Activated CD8-positive, alpha-beta memory T cell treated with anti-CD3 and anti-CD28 coated beads, Interleukin-2, amount 50 U/mL, for 24 hours (primary cell): ENCODE results near the gene GCSH.
"Not testable (repeated sequence)": the region's sequence is repeated elsewhere in the genome, so short reads cannot be mapped to it uniquely, and the experiment has no call there.

Experiments
- DNase-seq: peaks from one replicate; pipeline ENCODE4 v3.0.0-alpha.2; 2020; ENCODE audit errors: extremely low read depth

GCSH gene

GRCh38 chr16:81095953-81096714 is at the start of gene GCSH:
Gene GCSH, minus strand, starts transcription at chr16:81096395. Its CDS starts 117 bp downstream, at chr16:81096278.
- peak; percentile 95 for DNase-seq

DNA sequence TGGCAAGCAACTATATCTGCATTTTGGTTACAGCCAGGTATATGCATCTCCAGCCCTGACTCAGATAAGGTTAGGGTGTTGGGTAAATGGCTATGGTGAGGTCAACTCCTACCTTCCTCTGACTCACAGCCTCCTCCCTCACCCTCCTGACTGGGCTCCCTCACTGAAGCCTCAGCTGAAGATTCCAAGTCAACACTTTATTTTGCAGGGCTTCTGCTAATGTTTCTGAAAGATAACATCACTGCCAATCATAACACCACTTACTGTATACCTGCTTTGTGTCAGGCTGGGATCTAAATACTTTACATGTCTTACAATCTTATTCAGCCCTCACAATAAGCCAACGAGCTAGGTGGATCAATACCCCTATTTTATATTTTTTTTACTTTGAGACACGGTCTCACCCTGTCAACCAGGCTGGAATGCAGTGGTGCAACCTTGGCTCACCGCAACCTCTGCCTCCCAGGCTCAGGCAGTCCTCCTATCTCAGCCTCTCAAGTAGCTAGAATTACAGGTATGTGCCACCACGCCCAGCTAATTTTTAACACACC is 47.8 kb upstream of the GCSH start:
- DNase-seq = no peak

DNA sequence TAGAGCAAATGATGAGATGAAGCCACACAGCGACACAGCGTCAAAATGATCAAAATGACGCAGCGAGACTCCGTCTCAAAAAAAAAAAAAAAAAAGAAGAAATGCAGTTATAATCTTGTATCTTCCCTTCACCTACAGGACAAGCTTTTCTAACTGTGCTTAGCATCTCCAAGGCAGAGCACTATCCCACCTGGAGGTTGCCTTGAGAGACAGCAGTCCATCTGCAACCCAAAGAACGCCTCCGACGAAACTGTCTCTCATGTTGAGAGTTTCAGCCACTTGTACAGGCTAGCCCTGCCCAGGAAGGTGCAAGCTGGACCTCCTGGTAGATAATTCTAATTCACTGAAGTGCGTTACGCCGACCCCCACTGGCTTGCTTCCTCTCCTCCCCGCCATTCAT is 46.7 kb upstream of the GCSH start:
- DNase-seq = no peak

DNA sequence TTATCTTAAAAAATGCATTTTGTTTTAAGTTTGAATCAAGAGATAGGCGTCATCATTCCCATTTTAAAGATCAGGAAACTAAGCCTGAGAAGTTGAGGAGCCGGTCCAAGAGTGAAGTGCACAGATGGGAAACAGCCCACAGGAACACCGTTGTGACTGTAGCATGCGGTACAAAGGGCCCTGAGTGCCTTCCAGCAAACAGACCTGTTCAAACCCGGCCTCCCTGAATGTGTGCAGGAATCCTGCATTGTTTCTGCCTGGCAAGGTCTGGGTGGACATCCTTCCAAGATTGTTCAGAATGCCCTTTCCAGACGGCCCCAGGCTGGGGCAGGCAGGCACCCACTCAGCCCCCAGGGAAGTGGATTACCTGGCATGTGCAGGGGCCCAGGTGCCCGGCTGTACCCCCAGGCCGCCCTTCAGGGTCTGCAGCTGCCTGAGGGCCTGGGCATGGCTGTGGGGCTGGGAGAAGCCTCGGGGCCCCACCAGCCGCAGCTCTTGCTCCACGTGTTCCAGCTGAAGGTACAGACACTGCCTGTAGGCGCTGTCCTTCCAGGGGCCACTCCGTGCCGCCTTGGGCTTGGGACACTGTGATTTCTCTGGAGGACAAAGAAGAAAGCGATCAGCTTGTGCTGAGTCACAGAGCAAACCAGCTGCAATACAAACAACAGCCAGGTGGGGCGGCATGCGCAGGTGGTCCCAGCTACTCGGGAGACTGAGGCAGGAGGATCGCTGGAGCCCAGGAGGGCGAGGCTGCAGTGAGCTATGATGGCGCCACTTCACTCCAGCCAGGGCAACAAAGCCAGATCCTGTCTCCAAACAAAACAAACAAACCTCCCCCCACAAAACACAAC is 45.0 kb upstream of the GCSH start:
- DNase-seq = no peak

GRCh38 chr16:81138831-81139557 is 42.8 kb upstream of the GCSH start:
- no peak for DNase-seq

GRCh38 chr16:81137754-81138153 is 41.6 kb upstream of the GCSH start:
- no peak for DNase-seq

- DNase-seq = no peak
Measured at GRCh38 chr16:81136390-81137335, 40.5 kb upstream of the GCSH start.

DNA sequence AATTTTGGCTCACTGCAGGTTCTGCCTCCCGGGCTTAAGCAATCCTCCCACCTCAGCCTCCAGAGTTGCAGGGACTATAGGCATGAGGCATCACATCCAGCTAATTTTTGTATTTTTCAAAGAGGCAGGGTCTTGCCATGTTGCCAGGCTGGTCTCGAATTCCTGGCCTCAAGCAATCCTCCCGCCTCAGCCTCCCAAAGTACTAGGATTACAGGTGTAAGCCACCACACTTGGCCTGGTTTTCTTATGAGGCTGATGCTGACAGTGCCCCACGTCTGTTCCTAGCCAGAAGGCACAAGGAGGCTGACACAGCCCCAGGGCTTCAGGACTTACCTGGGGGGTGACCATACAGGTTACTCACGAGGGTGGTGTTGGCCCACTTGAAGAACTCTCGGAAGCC is 33.9 kb upstream of the GCSH start:
- no peak for DNase-seq

DNA sequence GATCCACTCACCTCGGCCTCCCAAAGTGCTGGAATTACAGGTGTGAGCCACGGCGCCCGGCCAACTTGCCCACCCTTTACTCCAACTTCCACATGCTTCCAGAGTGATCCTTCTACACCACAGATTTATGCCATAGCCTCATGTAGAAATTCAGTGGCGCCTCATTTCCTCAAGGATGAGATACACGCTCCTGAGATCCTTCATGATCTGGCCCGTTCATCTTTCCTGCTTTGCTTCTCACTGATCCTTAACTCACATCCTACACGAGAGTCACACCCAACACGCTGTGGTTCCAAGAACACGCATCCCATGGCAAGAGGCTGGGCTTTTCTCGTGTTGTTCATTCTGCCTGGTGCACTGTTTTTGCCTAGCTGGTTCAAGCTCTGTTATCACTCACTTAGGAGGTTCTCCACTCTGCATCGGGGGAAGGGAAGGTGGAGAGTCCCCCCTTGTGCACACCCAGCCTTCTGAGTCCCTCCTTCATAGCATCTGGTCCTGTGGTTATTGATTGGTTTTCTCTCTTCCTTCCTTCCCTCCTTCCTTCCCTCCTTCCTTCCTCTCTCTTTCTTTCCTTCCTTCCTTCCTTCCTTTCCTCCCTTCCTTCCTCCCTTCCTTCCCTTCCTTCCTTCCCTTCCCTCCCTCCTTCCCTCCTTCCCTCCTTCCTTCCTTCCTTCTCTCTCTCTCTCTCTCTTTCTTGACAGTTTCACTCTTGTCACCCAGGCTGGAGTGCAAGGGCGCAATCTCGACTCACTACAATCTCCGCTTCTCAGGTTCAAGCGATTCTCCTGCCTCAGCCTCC is 32.7 kb upstream of the GCSH start:
- DNase-seq = no peak

- DNase-seq = no peak
Measured at GRCh38 chr16:81127051-81127450, 30.9 kb upstream of the GCSH start.

- no peak for DNase-seq
Measured at GRCh38 chr16:81123092-81123852, 27.1 kb upstream of the GCSH start.

GRCh38 chr16:81121474-81121990 is 25.3 kb upstream of the GCSH start:
- no peak for DNase-seq

DNA sequence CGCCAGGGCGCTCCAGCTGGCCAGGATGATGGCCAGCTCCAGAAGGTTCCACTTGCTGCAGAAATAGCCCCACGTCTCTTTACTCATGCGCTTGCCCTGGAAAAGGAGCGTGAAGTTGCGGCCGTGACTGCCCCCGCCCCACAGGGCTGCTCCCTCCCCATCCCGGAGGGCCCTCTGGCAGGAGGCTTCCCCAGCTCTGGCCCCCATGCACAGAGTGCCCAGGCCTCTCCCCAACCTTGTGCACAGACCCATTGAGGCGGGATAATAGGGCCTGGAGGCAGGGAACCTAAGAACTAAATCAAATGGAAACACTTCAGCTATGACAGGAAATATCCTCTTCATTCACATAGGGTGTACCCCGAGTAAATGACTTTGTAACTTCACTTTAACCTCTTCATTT is 21.2 kb upstream of the GCSH start:
- no peak for DNase-seq

GRCh38 chr16:81116285-81116684 is 20.1 kb upstream of the GCSH start:
- DNase-seq = no peak

GRCh38 chr16:81112453-81112852 is 16.3 kb upstream of the GCSH start:
- DNase-seq = no peak

DNA sequence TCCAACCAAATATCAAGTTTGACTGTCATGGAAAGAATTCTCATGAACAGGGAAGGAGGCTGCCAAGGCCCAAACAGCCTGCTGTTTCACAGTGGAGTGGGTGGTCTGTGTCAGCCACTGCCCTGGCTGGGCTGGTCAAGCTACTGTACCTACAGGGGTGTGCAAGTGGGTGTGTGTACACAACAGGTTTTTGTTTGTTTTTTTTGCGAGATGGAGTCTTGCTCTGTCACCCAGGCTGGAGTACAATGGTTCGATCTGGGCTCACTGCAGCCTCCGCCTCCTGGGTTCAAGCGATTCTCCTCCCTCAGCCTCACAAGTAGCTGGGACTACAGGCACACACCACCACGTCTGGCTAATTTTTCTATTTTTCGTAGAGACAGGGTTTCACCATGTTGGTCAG is 13.1 kb upstream of the GCSH start:
- not testable (repeated sequence) for DNase-seq

- no peak for DNase-seq
Measured at GRCh38 chr16:81107511-81107910, 11.3 kb upstream of the GCSH start.

DNA sequence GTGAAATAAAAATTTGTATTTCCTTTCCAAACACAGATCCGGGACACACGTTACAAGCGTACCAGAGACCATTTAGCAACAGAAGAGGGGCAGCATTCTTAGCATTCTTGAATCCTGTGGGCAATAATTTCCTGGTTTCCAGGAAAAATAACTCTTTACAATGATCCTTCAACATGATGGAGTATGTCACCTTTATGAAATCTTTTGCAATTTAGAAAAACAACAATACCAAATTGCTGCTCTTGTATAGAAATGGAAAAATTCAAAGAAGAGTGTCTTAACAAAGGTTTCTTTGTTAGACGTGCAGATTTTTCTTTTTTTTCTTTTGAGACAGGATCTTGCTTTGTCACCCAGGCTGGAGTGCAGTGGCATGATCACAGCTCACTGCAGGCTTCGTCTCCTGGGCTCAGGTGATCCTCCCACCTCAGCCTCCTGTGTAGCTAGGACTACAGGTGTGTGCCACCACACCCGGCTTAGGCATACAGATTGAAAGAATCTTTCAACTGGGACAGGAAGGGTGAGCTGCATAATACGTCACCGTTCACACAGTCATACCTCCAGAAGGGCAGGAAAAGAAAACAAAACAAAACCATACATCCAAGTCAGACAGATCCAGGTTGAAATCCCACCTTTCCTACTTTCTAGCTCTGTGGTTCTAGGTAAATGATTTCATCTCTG is 10.8 kb upstream of the GCSH start:
- DNase-seq = no peak

- DNase-seq = no peak
Measured at GRCh38 chr16:81105946-81106345, 9.8 kb upstream of the GCSH start.
